Mucosa of gallbladder (tissue), 1 donor: ENCODE data around the gene APC. TPM values are rescaled to one million over a fixed set of nuclear protein-coding genes. Genes with fewer than 3 reads are reported as not detected.

Experiments
- total RNA-seq: library from RNA; stranded (reverse); gene quantifications from one replicate; pipeline ENCODE4 v1.2.1, GENCODE V29; 2021
- donor health status: DM: no; HTN: no; CAD: no.

APC gene
- total RNA-seq, 1 donor from 2014 or later = 39.1 TPM

Other genes starting within 250 kb of the APC start
- gene SRP19, start 123.4 kb downstream of the APC start, total RNA-seq = 31.8 TPM
- 104 TPM for gene REEP5, start 184.3 kb downstream of the APC start, total RNA-seq
- 42.5 TPM for gene DCP2, start 238.9 kb downstream of the APC start, total RNA-seq